ENCODE measurements around the gene BCR.

The BCR gene

DNA sequence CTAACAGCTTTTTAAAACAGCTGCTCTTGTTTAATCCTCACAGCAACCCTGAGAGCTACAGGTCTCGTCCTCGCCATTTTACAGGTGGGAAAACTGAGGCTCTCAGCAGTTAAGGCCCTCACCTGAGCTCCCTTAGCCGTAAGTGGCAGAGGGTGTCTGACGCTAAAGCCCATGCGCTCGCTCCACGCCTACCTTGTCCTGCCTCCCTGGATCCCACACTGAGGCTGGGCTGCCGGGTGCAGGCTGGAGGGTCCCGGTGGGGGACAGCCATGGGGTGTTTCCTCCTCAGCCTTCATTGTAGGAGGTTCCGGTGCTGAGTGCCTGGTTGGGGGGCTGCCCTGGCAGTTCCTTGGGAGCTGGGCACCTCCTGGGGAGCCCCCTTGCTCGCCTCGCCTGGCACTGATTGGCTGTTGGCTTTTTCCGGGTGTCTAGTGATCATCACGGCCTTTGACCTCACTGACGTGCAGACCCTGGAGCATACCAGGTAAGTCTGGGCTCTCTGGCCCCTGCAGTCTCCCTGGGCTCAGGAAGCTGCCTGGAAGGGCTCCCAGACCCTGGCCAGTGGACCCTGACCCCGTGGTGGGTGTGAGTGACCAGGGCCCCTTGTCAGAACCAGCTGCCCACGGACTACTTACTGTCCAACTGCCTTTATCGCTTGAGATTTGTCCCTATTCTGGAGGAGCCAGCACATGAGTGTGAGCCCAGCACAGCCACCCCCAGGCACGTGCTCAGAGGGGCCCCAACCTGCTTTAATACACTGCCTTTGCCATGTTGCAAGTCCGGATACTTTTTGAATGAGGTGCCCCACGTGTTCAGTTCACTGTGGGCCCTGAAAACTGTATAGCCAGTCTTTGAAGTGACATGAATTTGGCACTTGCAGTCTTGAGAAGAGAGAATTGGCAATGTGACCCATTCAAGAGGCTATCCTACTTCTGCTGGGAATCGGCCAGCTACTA, 22.5 kb upstream of the BCR start:
- H3K4me3 ChIP-seq (ENCODE audit: insufficient read length, low read depth), result no peak overlapping the region
- peaks cover 14% of the 10 kb centered on the region for H3K4me1 ChIP-seq (ENCODE audit: insufficient read depth, insufficient read length)
- no peaks in the 10 kb centered on the region for H3K36me3 ChIP-seq (ENCODE audit: insufficient read depth, insufficient read length, low read length)
- no peak for TF ChIP-seq YY1 (IDR thresholded peaks at IDR 0.05; ENCODE audit: insufficient read depth, insufficient read length)
- no peak for TF ChIP-seq SUZ12 (IDR thresholded peaks at IDR 0.05; ENCODE audit: extremely low read depth, insufficient read depth, insufficient read length)
- TF ChIP-seq ZNF274 (IDR thresholded peaks at IDR 0.05; ENCODE audit: low read depth, low read length), result no peak
- no peaks in the 10 kb centered on the region for H3K9me3 ChIP-seq (ENCODE audit: insufficient read depth, low read length)
- H3K9ac ChIP-seq (ENCODE audit: insufficient read length, low read depth), result no peak overlapping the region
- DNase-seq (ENCODE audit: low read depth, low spot score), result no peak
- H3K27me3 ChIP-seq (ENCODE audit: insufficient read depth, insufficient read length), result no peaks in the 10 kb centered on the region

DNA sequence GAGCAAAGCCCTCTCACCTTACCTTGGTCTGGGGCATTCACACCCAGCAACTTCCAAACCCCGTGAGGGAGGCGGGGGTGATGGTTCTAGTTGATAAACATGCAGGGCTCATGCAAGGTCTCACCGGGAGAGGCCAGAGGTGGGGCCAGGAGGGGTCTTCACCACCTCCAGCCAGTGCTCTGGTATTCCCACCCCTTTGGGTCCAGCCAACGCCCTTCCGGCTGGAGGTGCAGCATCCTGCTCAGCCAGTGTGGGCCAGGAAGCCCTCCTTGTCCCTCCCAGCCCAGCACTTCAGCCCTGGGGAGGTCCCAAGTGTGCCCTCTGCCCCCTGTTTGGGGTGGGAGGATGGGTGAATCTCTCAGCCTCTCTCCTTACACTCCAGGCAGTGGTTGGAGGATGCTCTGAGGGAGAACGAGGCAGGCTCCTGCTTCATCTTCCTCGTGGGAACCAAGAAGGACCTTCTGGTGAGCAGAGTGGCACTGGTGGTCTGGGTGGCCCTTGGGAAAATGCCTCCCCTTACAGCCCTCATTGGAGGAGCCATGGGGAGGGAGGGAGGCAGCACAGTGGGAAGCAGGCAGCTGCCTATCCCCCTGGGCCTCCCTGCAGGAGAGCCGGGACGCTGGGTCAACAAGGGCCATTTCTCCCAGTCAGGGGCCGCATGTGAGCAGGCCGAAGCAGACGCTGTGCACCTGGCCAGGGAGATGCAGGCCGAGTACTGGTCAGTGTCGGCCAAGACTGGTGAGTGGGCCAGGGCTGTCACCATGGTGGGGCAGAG, 21.6 kb upstream of the BCR start:
- peaks cover 14% of the 10 kb centered on the region for H3K4me1 ChIP-seq (ENCODE audit: insufficient read depth, insufficient read length)
- H3K9me3 ChIP-seq (ENCODE audit: insufficient read depth, low read length), result no peaks in the 10 kb centered on the region
- DNase-seq (ENCODE audit: low read depth, low spot score), result no peak
- no peaks in the 10 kb centered on the region for H3K36me3 ChIP-seq (ENCODE audit: insufficient read depth, insufficient read length, low read length)
- no peaks in the 10 kb centered on the region for H3K27me3 ChIP-seq (ENCODE audit: insufficient read depth, insufficient read length)
- no peak overlapping the region for H3K9ac ChIP-seq (ENCODE audit: insufficient read length, low read depth)
- TF ChIP-seq SUZ12 (IDR thresholded peaks at IDR 0.05; ENCODE audit: extremely low read depth, insufficient read depth, insufficient read length), result no peak
- no peak for TF ChIP-seq YY1 (IDR thresholded peaks at IDR 0.05; ENCODE audit: insufficient read depth, insufficient read length)
- no peak for TF ChIP-seq ZNF274 (IDR thresholded peaks at IDR 0.05; ENCODE audit: low read depth, low read length)
- no peak overlapping the region for H3K4me3 ChIP-seq (ENCODE audit: insufficient read length, low read depth)

DNA sequence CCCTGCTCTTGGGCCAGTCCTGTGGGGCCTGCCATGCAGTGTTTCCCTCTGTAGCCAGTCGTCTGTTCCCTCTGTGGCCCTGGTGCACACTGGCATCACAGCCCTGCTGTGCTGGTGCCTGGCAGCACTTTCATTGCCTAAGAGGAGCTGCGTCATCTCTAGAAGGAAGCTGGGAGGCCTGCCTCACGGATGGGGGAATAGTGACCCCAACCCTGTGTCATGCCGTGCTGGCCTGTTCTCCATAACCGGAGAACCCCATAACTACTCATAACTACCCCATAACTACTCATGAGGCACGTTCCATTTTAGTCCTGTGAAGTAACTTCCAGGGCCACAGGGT, 21.0 kb upstream of the BCR start:
- H3K4me1 ChIP-seq (ENCODE audit: insufficient read depth, insufficient read length), result peaks cover 12% of the 10 kb centered on the region
- no peaks in the 10 kb centered on the region for H3K36me3 ChIP-seq (ENCODE audit: insufficient read depth, insufficient read length, low read length)
- H3K4me3 ChIP-seq (ENCODE audit: insufficient read length, low read depth), result no peak overlapping the region
- no peak for DNase-seq (ENCODE audit: low read depth, low spot score)
- H3K27me3 ChIP-seq (ENCODE audit: insufficient read depth, insufficient read length), result no peaks in the 10 kb centered on the region
- H3K9ac ChIP-seq (ENCODE audit: insufficient read length, low read depth), result no peak overlapping the region
- TF ChIP-seq YY1 (IDR thresholded peaks at IDR 0.05; ENCODE audit: insufficient read depth, insufficient read length), result no peak
- no peak for TF ChIP-seq SUZ12 (IDR thresholded peaks at IDR 0.05; ENCODE audit: extremely low read depth, insufficient read depth, insufficient read length)
- TF ChIP-seq ZNF274 (IDR thresholded peaks at IDR 0.05; ENCODE audit: low read depth, low read length), result no peak
- no peaks in the 10 kb centered on the region for H3K9me3 ChIP-seq (ENCODE audit: insufficient read depth, low read length)

DNA sequence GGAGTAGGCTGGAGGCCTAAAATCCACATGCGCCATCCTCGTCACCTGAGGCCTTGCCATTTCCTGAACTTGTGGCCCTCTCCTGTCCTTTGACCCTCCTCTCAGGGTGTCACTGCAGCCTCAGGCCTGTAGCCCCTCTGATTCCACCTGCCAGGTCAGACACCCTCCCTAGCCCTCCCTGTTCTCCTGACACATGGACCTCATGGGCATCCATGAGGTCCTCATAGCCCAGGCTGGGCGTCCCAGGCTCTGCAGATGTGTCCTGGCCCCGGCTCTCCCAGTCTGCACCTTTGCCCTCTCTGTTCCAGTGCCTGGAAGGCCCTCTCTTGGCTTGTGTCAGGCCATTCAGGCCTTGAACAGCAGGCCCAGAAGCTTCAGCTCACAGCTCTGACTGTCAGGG, 19.3 kb upstream of the BCR start:
- no peak for TF ChIP-seq ZNF274 (IDR thresholded peaks at IDR 0.05; ENCODE audit: low read depth, low read length)
- no peak for TF ChIP-seq YY1 (IDR thresholded peaks at IDR 0.05; ENCODE audit: insufficient read depth, insufficient read length)
- no peak for TF ChIP-seq SUZ12 (IDR thresholded peaks at IDR 0.05; ENCODE audit: extremely low read depth, insufficient read depth, insufficient read length)
- Histone ChIP-seq H3K27me3 (ENCODE audit: insufficient read depth, insufficient read length) (no peaks in the 10 kb centered on the region), H3K9ac (ENCODE audit: insufficient read length, low read depth) (no peak overlapping the region), H3K9me3 (ENCODE audit: insufficient read depth, low read length) (no peaks in the 10 kb centered on the region), H3K4me3 (ENCODE audit: insufficient read length, low read depth) (no peak overlapping the region), H3K36me3 (ENCODE audit: insufficient read depth, insufficient read length, low read length) (no peaks in the 10 kb centered on the region), H3K4me1 (ENCODE audit: insufficient read depth, insufficient read length) (peaks cover 10% of the 10 kb centered on the region)
- DNase-seq (ENCODE audit: low read depth, low spot score), result no peak

DNA sequence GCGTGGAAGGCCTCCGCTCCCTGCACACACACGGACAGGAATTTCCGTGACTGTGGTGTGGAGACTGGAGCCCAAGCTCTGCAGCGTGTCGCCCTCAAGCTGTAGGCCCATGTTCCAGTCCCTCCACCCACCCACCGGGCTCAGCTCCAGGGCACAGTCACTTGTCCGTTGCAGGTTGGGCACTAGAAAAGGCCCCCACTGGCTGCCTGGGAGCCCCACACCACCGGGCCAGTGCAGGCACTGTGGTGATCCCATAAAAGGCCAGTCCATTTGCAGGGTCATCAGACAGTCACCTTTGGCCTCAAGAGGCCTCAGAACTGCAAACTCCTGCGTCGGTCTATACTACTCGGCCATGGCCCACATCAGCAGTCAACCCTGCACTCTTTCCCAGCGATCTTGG, 18.7 kb upstream of the BCR start:
- Histone ChIP-seq H3K27me3 (ENCODE audit: insufficient read depth, insufficient read length) (no peaks in the 10 kb centered on the region), H3K4me1 (ENCODE audit: insufficient read depth, insufficient read length) (peaks cover 14% of the 10 kb centered on the region), H3K9ac (ENCODE audit: insufficient read length, low read depth) (no peak overlapping the region), H3K9me3 (ENCODE audit: insufficient read depth, low read length) (no peaks in the 10 kb centered on the region), H3K4me3 (ENCODE audit: insufficient read length, low read depth) (no peak overlapping the region), H3K36me3 (ENCODE audit: insufficient read depth, insufficient read length, low read length) (no peaks in the 10 kb centered on the region)
- DNase-seq (ENCODE audit: low read depth, low spot score), result no peak
- no peak for TF ChIP-seq YY1 (IDR thresholded peaks at IDR 0.05; ENCODE audit: insufficient read depth, insufficient read length)
- no peak for TF ChIP-seq ZNF274 (IDR thresholded peaks at IDR 0.05; ENCODE audit: low read depth, low read length)
- TF ChIP-seq SUZ12 (IDR thresholded peaks at IDR 0.05; ENCODE audit: extremely low read depth, insufficient read depth, insufficient read length), result no peak

DNA sequence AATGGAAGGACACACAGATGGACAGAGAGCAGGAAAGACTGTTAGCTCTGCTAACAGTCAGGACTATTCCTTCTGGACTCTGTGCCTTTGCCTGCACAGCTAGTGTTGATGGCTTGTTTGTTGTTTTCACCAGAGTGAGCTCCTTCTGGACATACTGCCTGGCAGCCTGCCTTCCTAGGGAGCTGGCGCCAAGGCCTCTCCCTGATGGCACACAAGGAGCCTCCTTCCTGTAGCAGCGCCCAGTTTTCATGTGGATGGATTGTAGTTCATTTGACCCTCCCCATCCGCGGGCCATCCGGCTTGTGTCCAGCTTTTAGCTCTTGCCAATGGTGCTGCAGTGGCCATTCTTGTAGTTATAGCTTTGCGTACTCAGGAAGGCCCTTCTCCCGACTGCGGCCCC, 16.6 kb upstream of the BCR start:
- Histone ChIP-seq H3K27me3 (ENCODE audit: insufficient read depth, insufficient read length) (no peaks in the 10 kb centered on the region), H3K9ac (ENCODE audit: insufficient read length, low read depth) (no peak overlapping the region), H3K36me3 (ENCODE audit: insufficient read depth, insufficient read length, low read length) (no peaks in the 10 kb centered on the region), H3K4me3 (ENCODE audit: insufficient read length, low read depth) (no peak overlapping the region), H3K4me1 (ENCODE audit: insufficient read depth, insufficient read length) (peaks cover 15% of the 10 kb centered on the region), H3K9me3 (ENCODE audit: insufficient read depth, low read length) (no peaks in the 10 kb centered on the region)
- no peak for DNase-seq (ENCODE audit: low read depth, low spot score)
- TF ChIP-seq SUZ12 (IDR thresholded peaks at IDR 0.05; ENCODE audit: extremely low read depth, insufficient read depth, insufficient read length), result no peak
- TF ChIP-seq ZNF274 (IDR thresholded peaks at IDR 0.05; ENCODE audit: low read depth, low read length), result no peak
- TF ChIP-seq YY1 (IDR thresholded peaks at IDR 0.05; ENCODE audit: insufficient read depth, insufficient read length), result no peak

DNA sequence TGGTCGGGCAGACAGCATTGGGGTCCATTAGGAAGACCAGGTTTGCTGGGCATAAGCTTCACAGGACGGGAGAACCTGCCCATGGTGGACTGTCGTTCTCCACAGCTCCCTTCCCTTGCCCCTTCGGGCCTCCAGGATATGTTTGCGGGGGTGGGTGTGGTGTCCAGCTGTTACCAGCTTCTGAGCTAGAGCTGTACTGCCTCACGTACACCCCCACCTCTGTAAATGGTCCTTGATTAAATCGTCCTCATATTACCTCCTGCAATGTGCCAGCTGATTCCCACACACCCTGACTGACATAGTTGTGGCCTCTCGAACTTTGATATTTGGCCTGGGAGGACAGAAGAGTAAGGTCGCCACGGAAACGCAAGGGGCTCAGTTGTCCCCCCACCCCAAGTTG, 16.2 kb upstream of the BCR start:
- Histone ChIP-seq H3K27me3 (ENCODE audit: insufficient read depth, insufficient read length) (no peaks in the 10 kb centered on the region), H3K9me3 (ENCODE audit: insufficient read depth, low read length) (no peaks in the 10 kb centered on the region), H3K9ac (ENCODE audit: insufficient read length, low read depth) (no peak overlapping the region), H3K4me3 (ENCODE audit: insufficient read length, low read depth) (no peak overlapping the region), H3K36me3 (ENCODE audit: insufficient read depth, insufficient read length, low read length) (no peaks in the 10 kb centered on the region), H3K4me1 (ENCODE audit: insufficient read depth, insufficient read length) (peaks cover 13% of the 10 kb centered on the region)
- no peak for TF ChIP-seq ZNF274 (IDR thresholded peaks at IDR 0.05; ENCODE audit: low read depth, low read length)
- no peak for TF ChIP-seq YY1 (IDR thresholded peaks at IDR 0.05; ENCODE audit: insufficient read depth, insufficient read length)
- no peak for TF ChIP-seq SUZ12 (IDR thresholded peaks at IDR 0.05; ENCODE audit: extremely low read depth, insufficient read depth, insufficient read length)
- DNase-seq (ENCODE audit: low read depth, low spot score), result no peak

All from NT2/D1 (cell line).